H9 (cell line): ENCODE data around the gene ROPN1L. TPM values are rescaled to one million over a fixed set of nuclear protein-coding genes. Genes with fewer than 3 reads are reported as not detected.
A peak's percentile ranks its signal among the peaks of the same experiment; 100 is the strongest.

ENCODE experiments used
- DNase-seq: peaks from one replicate; pipeline ENCODE4 v3.0.0-alpha.2; 2017
- H2AFZ ChIP-seq: one replicate; pipeline ENCODE4 v1.6.1; 2013; ENCODE audit warnings: mild to moderate bottlenecking, low read length, control low read depth, moderate library complexity
- H2AK5ac ChIP-seq: 2 replicates; pipeline ENCODE4 v1.6.1; 2013; ENCODE audit warnings: low read length, control low read depth, mixed read lengths; ENCODE audit not compliant: insufficient read length
- H2BK120ac ChIP-seq: one replicate; pipeline ENCODE4 v1.6.1; 2013; ENCODE audit warnings: low read depth, mild to moderate bottlenecking, low read length, control low read depth, inconsistent platforms; ENCODE audit not compliant: poor library complexity, severe bottlenecking
- H2BK12ac ChIP-seq: 2 replicates; pipeline ENCODE4 v1.6.1; 2013; ENCODE audit warnings: low read length, control low read depth, mixed read lengths, low read depth; ENCODE audit not compliant: insufficient read length
- H2BK15ac ChIP-seq: 2 replicates; pipeline ENCODE4 v1.6.1; 2013; ENCODE audit warnings: low read depth, low read length, control low read depth
- H2BK20ac ChIP-seq: one replicate; pipeline ENCODE4 v1.6.1; 2013; ENCODE audit warnings: low read depth, mild to moderate bottlenecking, low read length, control low read depth, inconsistent platforms; ENCODE audit not compliant: poor library complexity, severe bottlenecking
- H2BK5ac ChIP-seq: 2 replicates; pipeline ENCODE4 v1.6.1; 2013; ENCODE audit warnings: low read length, control low read depth, mixed read lengths; ENCODE audit not compliant: insufficient read length
- H3K14ac ChIP-seq: 2 replicates; pipeline ENCODE4 v1.6.1; 2013; ENCODE audit warnings: low read length, control low read depth; ENCODE audit not compliant: insufficient read depth
- H3K18ac ChIP-seq: 2 replicates; pipeline ENCODE4 v1.6.1; 2013; ENCODE audit warnings: low read depth, mild to moderate bottlenecking, mixed read lengths, low read length, control low read depth; ENCODE audit not compliant: insufficient read length
- H3K23ac ChIP-seq: 2 replicates; pipeline ENCODE4 v1.6.1; 2013; ENCODE audit warnings: low read length, control low read depth, mixed read lengths, low read depth; ENCODE audit not compliant: insufficient read length
- H3K23me2 ChIP-seq: 2 replicates; pipeline ENCODE4 v1.6.1; 2013; ENCODE audit warnings: low read depth, mild to moderate bottlenecking, mixed read lengths, low read length, control low read depth; ENCODE audit not compliant: insufficient read length, poor library complexity, severe bottlenecking
- H3K27ac ChIP-seq: 2 replicates; pipeline ENCODE4 v1.5.1; 2013; ENCODE audit warnings: low read length, control low read depth, mixed read lengths, low read depth; ENCODE audit not compliant: insufficient read length
- H3K27me3 ChIP-seq: 2 replicates; pipeline ENCODE4 v1.6.1; 2013; ENCODE audit warnings: low read length, control low read depth, inconsistent platforms; ENCODE audit not compliant: insufficient read depth
- H3K4ac ChIP-seq: 2 replicates; pipeline ENCODE4 v1.6.1; 2013; ENCODE audit warnings: low read depth, mild to moderate bottlenecking, control low read depth, inconsistent platforms, low read length, moderate library complexity
- H3K4me1 ChIP-seq: 2 replicates; pipeline ENCODE4 v1.6.1; 2013; ENCODE audit warnings: low read length, control low read depth, inconsistent platforms; ENCODE audit not compliant: insufficient read depth
- H3K4me2 ChIP-seq: 2 replicates; pipeline ENCODE4 v1.6.1; 2013; ENCODE audit warnings: low read length, control low read depth, mixed read lengths; ENCODE audit not compliant: insufficient read length, insufficient read depth
- H3K56ac ChIP-seq: 2 replicates; pipeline ENCODE4 v1.6.1; 2013; ENCODE audit warnings: low read depth, mild to moderate bottlenecking, mixed read lengths, low read length, control low read depth; ENCODE audit not compliant: insufficient read length
- H3K79me1 ChIP-seq: 2 replicates; pipeline ENCODE4 v1.6.1; 2013; ENCODE audit warnings: low read depth, mild to moderate bottlenecking, moderate library complexity, low read length, control low read depth, inconsistent platforms; ENCODE audit not compliant: insufficient read depth, poor library complexity, severe bottlenecking
- H3K79me2 ChIP-seq: 2 replicates; pipeline ENCODE4 v1.6.1; 2013; ENCODE audit warnings: low read length, control low read depth, inconsistent platforms; ENCODE audit not compliant: insufficient read depth
- H3K9ac ChIP-seq: 2 replicates; pipeline ENCODE4 v1.6.1; 2013; ENCODE audit warnings: low read length, control low read depth, mixed read lengths; ENCODE audit not compliant: insufficient read length; ENCODE audit errors: extremely low read depth
- H3K9me3 ChIP-seq: one replicate; pipeline ENCODE4 v1.6.1; 2013; ENCODE audit warnings: low read depth, low read length, inconsistent platforms; ENCODE audit not compliant: control insufficient read depth
- H3T11ph ChIP-seq: one replicate; pipeline ENCODE4 v1.6.1; 2013; ENCODE audit warnings: mild to moderate bottlenecking, low read length, control low read depth, inconsistent platforms
- H4K20me1 ChIP-seq: one replicate; pipeline ENCODE4 v1.6.1; 2013; ENCODE audit not compliant: control insufficient read depth, insufficient read length, insufficient read depth
- H4K5ac ChIP-seq: 2 replicates; pipeline ENCODE4 v1.6.1; 2013; ENCODE audit warnings: low read depth, mild to moderate bottlenecking, mixed read lengths, low read length, control low read depth; ENCODE audit not compliant: insufficient read length
- H4K8ac ChIP-seq: replicated peaks from 2 replicates; pipeline ENCODE4 v1.6.1; 2013; ENCODE audit warnings: low read length, control low read depth, mixed read lengths, low read depth; ENCODE audit not compliant: insufficient read length
- H4K91ac ChIP-seq: 2 replicates; pipeline ENCODE4 v1.6.1; 2013; ENCODE audit warnings: low read depth, mild to moderate bottlenecking, moderate library complexity, mixed read lengths, low read length, control low read depth; ENCODE audit not compliant: insufficient read length
- H3K27ac Mint-ChIP-seq, 3 experiments: 2 replicates in 2 of 3; 3 replicates in 1 of 3; pipeline ENCODE4 v1.8.0; 2020 to 2021; ENCODE audit warnings: mixed read lengths in 3 of 3, mild to moderate bottlenecking in 1 of 3, moderate library complexity in 1 of 3
- H3K27me3 Mint-ChIP-seq: 2 replicates; pipeline ENCODE4 v1.8.0; 2021; ENCODE audit warnings: low read depth, mild to moderate bottlenecking, moderate library complexity, mixed read lengths
- H3K36me3 Mint-ChIP-seq, 3 experiments: 2 replicates in 2 of 3; 3 replicates in 1 of 3; pipeline ENCODE4 v1.8.0; 2020 to 2021; ENCODE audit warnings: low read depth in 3 of 3, mixed read lengths in 3 of 3; ENCODE audit not compliant: insufficient read depth in 1 of 3
- H3K4me1 Mint-ChIP-seq, 2 experiments: 2 replicates each; pipeline ENCODE4 v1.8.0; 2020; ENCODE audit warnings: mixed read lengths in 2 of 2
- H3K4me3 Mint-ChIP-seq, 2 experiments: 2 replicates in 1 of 2; 3 replicates in 1 of 2; pipeline ENCODE4 v1.8.0; 2020 to 2021; ENCODE audit warnings: mild to moderate bottlenecking in 2 of 2, mixed read lengths in 2 of 2, moderate library complexity in 1 of 2
- H3K9me3 Mint-ChIP-seq, 2 experiments: 2 replicates in 1 of 2; 3 replicates in 1 of 2; pipeline ENCODE4 v1.8.0; 2020; ENCODE audit warnings: mild to moderate bottlenecking in 2 of 2, mixed read lengths in 2 of 2, moderate library complexity in 1 of 2
- WGBS: extraction: QIAGEN DNeasy Blood & Tissue Kit; methylation state at CpG from one replicate; pipeline ENCODE4 v1.1.7; 2013; ENCODE audit warnings: missing lambda C conversion rate, low lambda C conversion rate, mixed read lengths; ENCODE audit not compliant: insufficient read length; ENCODE audit errors: extremely low coverage; 5-methylcytosine and 5-hydroxymethylcytosine counted together
- total RNA-seq: library from RNA; stranded (reverse); gene quantifications from 2 replicates; pipeline ENCODE4 v1.2.1, GENCODE V29; 2021
- TF ChIP-seq, protein P1 (sequence below): fragments of 200-600 bp; sonication (generic); conservative IDR thresholded peaks from 3 replicates; pipeline ENCODE4 v1.8.0; 2021; ENCODE audit warnings: antibody characterized with exemption, mild to moderate bottlenecking

Gene ROPN1L
- total RNA-seq, 1 experiment from 2014 or later, result 0.37 TPM

DNA sequence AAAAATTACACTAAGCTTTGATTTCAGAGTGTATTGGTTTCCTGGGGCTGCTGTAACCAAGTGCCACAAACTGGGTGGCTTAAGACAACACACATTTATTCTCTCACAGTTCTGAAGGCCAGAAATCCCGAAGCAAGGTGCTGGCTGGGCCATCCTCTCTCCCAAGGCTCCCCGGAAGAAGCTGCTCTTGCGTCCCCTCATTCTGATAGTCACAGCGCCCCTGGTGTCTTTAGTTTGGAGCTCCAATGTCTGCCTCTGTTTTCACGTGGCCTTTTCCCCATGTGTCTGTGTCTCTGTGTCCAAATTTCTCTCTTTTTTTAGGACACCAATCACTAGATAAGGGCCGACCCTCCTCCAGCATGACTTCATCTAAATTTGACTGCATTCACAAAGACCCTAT, 56.7 kb downstream of the ROPN1L start:
- H2AK5ac ChIP-seq, result no peak overlapping the region
- H3K79me1 ChIP-seq, result no peaks in the 10 kb centered on the region

More for the DNA sequence above, 56.7 kb downstream of the ROPN1L start:
- Histone ChIP-seq H2BK12ac (no peak overlapping the region), H3K79me2 (no peaks in the 10 kb centered on the region), H3T11ph (no peak overlapping the region), H3K18ac (no peak overlapping the region), H4K8ac (no peak overlapping the region), H3K9ac (no peak overlapping the region), H2BK20ac (no peak overlapping the region), H3K27ac (no peak overlapping the region), H2BK5ac (no peak overlapping the region), H4K5ac (no peak overlapping the region), H3K9me3 (no peaks in the 10 kb centered on the region), H2AFZ (no peak overlapping the region), H3K4me2 (no peak overlapping the region), H3K4me1 (no peaks in the 10 kb centered on the region), H4K20me1 (no peaks in the 10 kb centered on the region), H3K23me2 (no peaks in the 10 kb centered on the region), H3K23ac (no peak overlapping the region), H3K27me3 (no peaks in the 10 kb centered on the region), H4K91ac (no peak overlapping the region), H2BK15ac (no peak overlapping the region), H3K56ac (no peak overlapping the region), H3K14ac (no peak overlapping the region), H2BK120ac (no peak overlapping the region), H3K4ac (no peak overlapping the region)
- Mint-ChIP-seq H3K4me3 (no peak overlapping the region), H3K27me3 (peaks cover 5% of the 10 kb centered on the region), H3K9me3 (peaks cover 15 to 20% of the 10 kb centered on the region in 2 experiments), H3K36me3 (peaks cover 11 to 15% (median 11%) of the 10 kb centered on the region in 3 experiments; a peak in 6 of 7 replicates), H3K4me1 (peaks cover 5 to 15% of the 10 kb centered on the region in 2 experiments; a peak in 3 of 4 replicates), H3K27ac (no peak overlapping the region)
- WGBS, result no CpG with 5 or more reads among the region's 6 CpGs
- peak; percentile 47 for DNase-seq
- TF ChIP-seq, protein P1, sequence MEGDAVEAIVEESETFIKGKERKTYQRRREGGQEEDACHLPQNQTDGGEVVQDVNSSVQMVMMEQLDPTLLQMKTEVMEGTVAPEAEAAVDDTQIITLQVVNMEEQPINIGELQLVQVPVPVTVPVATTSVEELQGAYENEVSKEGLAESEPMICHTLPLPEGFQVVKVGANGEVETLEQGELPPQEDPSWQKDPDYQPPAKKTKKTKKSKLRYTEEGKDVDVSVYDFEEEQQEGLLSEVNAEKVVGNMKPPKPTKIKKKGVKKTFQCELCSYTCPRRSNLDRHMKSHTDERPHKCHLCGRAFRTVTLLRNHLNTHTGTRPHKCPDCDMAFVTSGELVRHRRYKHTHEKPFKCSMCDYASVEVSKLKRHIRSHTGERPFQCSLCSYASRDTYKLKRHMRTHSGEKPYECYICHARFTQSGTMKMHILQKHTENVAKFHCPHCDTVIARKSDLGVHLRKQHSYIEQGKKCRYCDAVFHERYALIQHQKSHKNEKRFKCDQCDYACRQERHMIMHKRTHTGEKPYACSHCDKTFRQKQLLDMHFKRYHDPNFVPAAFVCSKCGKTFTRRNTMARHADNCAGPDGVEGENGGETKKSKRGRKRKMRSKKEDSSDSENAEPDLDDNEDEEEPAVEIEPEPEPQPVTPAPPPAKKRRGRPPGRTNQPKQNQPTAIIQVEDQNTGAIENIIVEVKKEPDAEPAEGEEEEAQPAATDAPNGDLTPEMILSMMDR, result peak; percentile 57; the same call in 2 of the 3 replicates
